DND-41 (cell line): ENCODE measurements around the gene KSR1.
"Not testable (repeated sequence)": the region's sequence is repeated elsewhere in the genome, so short reads cannot be mapped to it uniquely, and the experiment has no call there.

Experiments
- ATAC-seq: fragments of 200-7000 bp; cut with Tn5 transposase; 3 replicates; pipeline ENCODE4 v1.9.1; 2021; ENCODE audit warnings: low read depth; ENCODE audit not compliant: insufficient read depth
- DNase-seq: peaks from one replicate; pipeline ENCODE4 v3.0.0-alpha.2; 2020
- H2AFZ ChIP-seq: 2 replicates; pipeline ENCODE4 v1.6.0; 2012; ENCODE audit warnings: low read depth, low read length
- H3K27ac ChIP-seq: 2 replicates; pipeline ENCODE4 v1.5.1; 2012; ENCODE audit warnings: low read length, inconsistent platforms
- H3K27me3 ChIP-seq: fragments of 200-600 bp; sonication (generic); 2 replicates; pipeline ENCODE4 v1.6.0; 2012; ENCODE audit warnings: low read length, mild to moderate bottlenecking, inconsistent platforms; ENCODE audit not compliant: insufficient read depth, poor library complexity
- H3K36me3 ChIP-seq: 2 replicates; pipeline ENCODE4 v1.5.1; 2012; ENCODE audit warnings: low read length, inconsistent platforms; ENCODE audit not compliant: insufficient read depth
- H3K4me1 ChIP-seq: 2 replicates; pipeline ENCODE4 v1.5.1; 2012; ENCODE audit warnings: mild to moderate bottlenecking, low read length; ENCODE audit not compliant: insufficient read depth
- H3K4me2 ChIP-seq: 2 replicates; pipeline ENCODE4 v1.6.0; 2012; ENCODE audit warnings: mild to moderate bottlenecking, moderate library complexity, low read length, inconsistent platforms; ENCODE audit not compliant: insufficient read depth
- H3K4me3 ChIP-seq, 2 experiments: fragments of 200-600 bp in 1 of 2; shearing (Covaris generic) in 1 of 2; 2 replicates each; pipeline ENCODE4 v1.5.1; 2012 to 2016; ENCODE audit warnings: inconsistent platforms in 2 of 2, low read length in 2 of 2, mild to moderate bottlenecking in 2 of 2, low read depth in 1 of 2, moderate library complexity in 1 of 2
- H3K79me2 ChIP-seq: 2 replicates; pipeline ENCODE4 v1.6.0; 2012; ENCODE audit warnings: low read length, inconsistent platforms; ENCODE audit not compliant: insufficient read depth
- H3K9ac ChIP-seq: 2 replicates; pipeline ENCODE4 v1.6.0; 2012; ENCODE audit warnings: low read depth, mild to moderate bottlenecking, inconsistent platforms, low read length, moderate library complexity
- H3K9me3 ChIP-seq: 2 replicates; pipeline ENCODE4 v1.5.1; 2012; ENCODE audit warnings: low read length, moderate library complexity, mild to moderate bottlenecking, inconsistent platforms; ENCODE audit not compliant: insufficient read depth, severe bottlenecking
- H4K20me1 ChIP-seq: 2 replicates; pipeline ENCODE4 v1.6.0; 2012; ENCODE audit warnings: low read length; ENCODE audit not compliant: insufficient read depth
- CTCF ChIP-seq: IDR thresholded peaks from 2 replicates; pipeline ENCODE4 v1.5.1; 2012; ENCODE audit warnings: borderline replicate concordance, low read length, moderate library complexity, mild to moderate bottlenecking; ENCODE audit not compliant: poor library complexity, severe bottlenecking; ENCODE audit errors: extremely low read depth
- EZH2 ChIP-seq: IDR thresholded peaks from 3 replicates; pipeline ENCODE4 v1.6.1; 2012; ENCODE audit warnings: borderline replicate concordance, low read depth, mild to moderate bottlenecking, moderate library complexity, low read length, inconsistent platforms; ENCODE audit not compliant: severe bottlenecking

The KSR1 gene

GRCh38 chr17:27640790-27641189 is 184.5 kb downstream of the KSR1 start:
- Histone ChIP-seq H3K27me3 (no peaks in the 10 kb centered on the region), H3K4me1 (no peaks in the 10 kb centered on the region), H3K27ac (no peak overlapping the region), H3K4me3 (no peak overlapping the region), H4K20me1 (no peaks in the 10 kb centered on the region), H2AFZ (no peak overlapping the region), H3K9ac (no peak overlapping the region), H3K4me2 (no peak overlapping the region), H3K9me3 (no peaks in the 10 kb centered on the region), H3K79me2 (no peaks in the 10 kb centered on the region), H3K36me3 (peaks cover 11% of the 10 kb centered on the region)
- DNase-seq: no peak
- ATAC-seq: no peak
- TF ChIP-seq CTCF (no peak), EZH2 (no peak)

GRCh38 chr17:27644586-27644985 is 188.3 kb downstream of the KSR1 start:
- no peak overlapping the region for H2AFZ ChIP-seq
- H3K79me2 ChIP-seq: no peaks in the 10 kb centered on the region
- H3K4me1 ChIP-seq: peaks cover 5% of the 10 kb centered on the region; the same call in 1 of the 2 replicates
- DNase-seq: no peak
- no peak overlapping the region for H3K4me2 ChIP-seq
- no peaks in the 10 kb centered on the region for H3K9me3 ChIP-seq
- no peak for ATAC-seq
- H3K36me3 ChIP-seq: peaks cover 23% of the 10 kb centered on the region
- H3K27ac ChIP-seq: no peak overlapping the region
- TF ChIP-seq EZH2: no peak
- TF ChIP-seq CTCF: no peak
- no peak overlapping the region for H3K9ac ChIP-seq
- H3K27me3 ChIP-seq: no peaks in the 10 kb centered on the region
- no peak overlapping the region for H3K4me3 ChIP-seq
- no peaks in the 10 kb centered on the region for H4K20me1 ChIP-seq

- not testable (repeated sequence) for DNase-seq, H3K79me2 ChIP-seq, H3K9me3 ChIP-seq, H3K4me2 ChIP-seq, H3K9ac ChIP-seq, H2AFZ ChIP-seq, H4K20me1 ChIP-seq, H3K27me3 ChIP-seq, H3K4me3 ChIP-seq, H3K27ac ChIP-seq
- Histone ChIP-seq H3K4me1 (peaks cover 15% of the 10 kb centered on the region), H3K36me3 (peaks cover 19% of the 10 kb centered on the region)
- peak; percentile 67 for ATAC-seq
Measured at GRCh38 chr17:27645621-27646020, 189.4 kb downstream of the KSR1 start.

- TF ChIP-seq CTCF (no peak), EZH2 (no peak)
- H4K20me1 ChIP-seq: no peaks in the 10 kb centered on the region
- no peaks in the 10 kb centered on the region for H3K9me3 ChIP-seq
- ATAC-seq (no peak), DNase-seq (no peak)
- peaks cover 21% of the 10 kb centered on the region for H3K4me1 ChIP-seq
- no peak overlapping the region for H3K4me3 ChIP-seq
- no peak overlapping the region for H3K9ac ChIP-seq
- no peaks in the 10 kb centered on the region for H3K79me2 ChIP-seq
- H3K27me3 ChIP-seq: no peaks in the 10 kb centered on the region
- H2AFZ ChIP-seq: no peak overlapping the region
- no peak overlapping the region for H3K4me2 ChIP-seq
- H3K27ac ChIP-seq: no peak overlapping the region
- peaks cover 17% of the 10 kb centered on the region for H3K36me3 ChIP-seq
Measured at GRCh38 chr17:27646232-27646631, 190.0 kb downstream of the KSR1 start.
